ENCODE data around the gene TP73.

DNA sequence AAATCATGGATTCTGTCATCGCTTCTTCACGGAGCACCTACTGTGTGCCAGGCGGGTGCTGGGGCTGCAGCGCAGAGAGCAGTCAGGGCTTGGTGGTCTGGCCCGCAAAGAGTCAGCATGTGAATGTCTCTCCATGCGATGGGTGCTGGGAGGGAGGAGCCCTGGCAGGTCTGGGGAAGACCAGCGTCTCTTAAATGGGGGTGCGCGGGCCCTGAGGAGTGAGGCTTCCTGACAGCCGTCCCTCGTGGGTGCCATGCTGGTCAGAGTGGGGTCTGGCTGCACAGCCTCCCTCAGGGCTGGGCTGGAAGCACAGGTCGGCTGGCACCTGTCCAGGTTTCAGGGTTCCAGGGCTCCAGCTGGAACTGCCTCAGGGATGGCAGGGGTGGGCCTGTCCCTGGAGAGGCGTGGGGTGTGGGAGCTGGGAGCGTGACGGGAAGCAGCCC is 18.5 kb downstream of the TP73 start:
- TF ChIP-seq, protein P1, sequence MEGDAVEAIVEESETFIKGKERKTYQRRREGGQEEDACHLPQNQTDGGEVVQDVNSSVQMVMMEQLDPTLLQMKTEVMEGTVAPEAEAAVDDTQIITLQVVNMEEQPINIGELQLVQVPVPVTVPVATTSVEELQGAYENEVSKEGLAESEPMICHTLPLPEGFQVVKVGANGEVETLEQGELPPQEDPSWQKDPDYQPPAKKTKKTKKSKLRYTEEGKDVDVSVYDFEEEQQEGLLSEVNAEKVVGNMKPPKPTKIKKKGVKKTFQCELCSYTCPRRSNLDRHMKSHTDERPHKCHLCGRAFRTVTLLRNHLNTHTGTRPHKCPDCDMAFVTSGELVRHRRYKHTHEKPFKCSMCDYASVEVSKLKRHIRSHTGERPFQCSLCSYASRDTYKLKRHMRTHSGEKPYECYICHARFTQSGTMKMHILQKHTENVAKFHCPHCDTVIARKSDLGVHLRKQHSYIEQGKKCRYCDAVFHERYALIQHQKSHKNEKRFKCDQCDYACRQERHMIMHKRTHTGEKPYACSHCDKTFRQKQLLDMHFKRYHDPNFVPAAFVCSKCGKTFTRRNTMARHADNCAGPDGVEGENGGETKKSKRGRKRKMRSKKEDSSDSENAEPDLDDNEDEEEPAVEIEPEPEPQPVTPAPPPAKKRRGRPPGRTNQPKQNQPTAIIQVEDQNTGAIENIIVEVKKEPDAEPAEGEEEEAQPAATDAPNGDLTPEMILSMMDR (IDR thresholded peaks at IDR 0.05; ENCODE audit: poor library complexity, severe bottlenecking) = no peak
- no peak for TF ChIP-seq POLR2AphosphoS5 (IDR thresholded peaks at IDR 0.05)
- TF ChIP-seq RAD21 (conservative IDR thresholded peaks at IDR 0.05) = no peak
- TF ChIP-seq EZH2 (IDR thresholded peaks at IDR 0.05; ENCODE audit: borderline replicate concordance, insufficient read depth, low read length, poor library complexity, severe bottlenecking) = no peak
- no peak for TF ChIP-seq TAF1 (IDR thresholded peaks at IDR 0.05; ENCODE audit: low read depth)
- TF ChIP-seq MXI1 (conservative IDR thresholded peaks at IDR 0.05; ENCODE audit: poor library complexity, severe bottlenecking) = no peak
- TF ChIP-seq EP300 (conservative IDR thresholded peaks at IDR 0.05; ENCODE audit: poor library complexity, severe bottlenecking) = no peak
- TF ChIP-seq, protein P2, sequence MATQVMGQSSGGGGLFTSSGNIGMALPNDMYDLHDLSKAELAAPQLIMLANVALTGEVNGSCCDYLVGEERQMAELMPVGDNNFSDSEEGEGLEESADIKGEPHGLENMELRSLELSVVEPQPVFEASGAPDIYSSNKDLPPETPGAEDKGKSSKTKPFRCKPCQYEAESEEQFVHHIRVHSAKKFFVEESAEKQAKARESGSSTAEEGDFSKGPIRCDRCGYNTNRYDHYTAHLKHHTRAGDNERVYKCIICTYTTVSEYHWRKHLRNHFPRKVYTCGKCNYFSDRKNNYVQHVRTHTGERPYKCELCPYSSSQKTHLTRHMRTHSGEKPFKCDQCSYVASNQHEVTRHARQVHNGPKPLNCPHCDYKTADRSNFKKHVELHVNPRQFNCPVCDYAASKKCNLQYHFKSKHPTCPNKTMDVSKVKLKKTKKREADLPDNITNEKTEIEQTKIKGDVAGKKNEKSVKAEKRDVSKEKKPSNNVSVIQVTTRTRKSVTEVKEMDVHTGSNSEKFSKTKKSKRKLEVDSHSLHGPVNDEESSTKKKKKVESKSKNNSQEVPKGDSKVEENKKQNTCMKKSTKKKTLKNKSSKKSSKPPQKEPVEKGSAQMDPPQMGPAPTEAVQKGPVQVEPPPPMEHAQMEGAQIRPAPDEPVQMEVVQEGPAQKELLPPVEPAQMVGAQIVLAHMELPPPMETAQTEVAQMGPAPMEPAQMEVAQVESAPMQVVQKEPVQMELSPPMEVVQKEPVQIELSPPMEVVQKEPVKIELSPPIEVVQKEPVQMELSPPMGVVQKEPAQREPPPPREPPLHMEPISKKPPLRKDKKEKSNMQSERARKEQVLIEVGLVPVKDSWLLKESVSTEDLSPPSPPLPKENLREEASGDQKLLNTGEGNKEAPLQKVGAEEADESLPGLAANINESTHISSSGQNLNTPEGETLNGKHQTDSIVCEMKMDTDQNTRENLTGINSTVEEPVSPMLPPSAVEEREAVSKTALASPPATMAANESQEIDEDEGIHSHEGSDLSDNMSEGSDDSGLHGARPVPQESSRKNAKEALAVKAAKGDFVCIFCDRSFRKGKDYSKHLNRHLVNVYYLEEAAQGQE (IDR thresholded peaks at IDR 0.05; ENCODE audit: borderline replicate concordance) = no peak
- TF ChIP-seq SMC3 (conservative IDR thresholded peaks at IDR 0.05; ENCODE audit: poor library complexity) = no peak

Data from neural cell (in vitro differentiated cells).